Measurements from ENCODE around the gene DDX39A.

Gene DDX39A

GRCh38 chr19:14430712-14431111 lies 11.6 kb upstream of the DDX39A start:
- ATAC-seq (replicated peaks; ENCODE audit: extremely low read depth, poor library complexity, severe bottlenecking) (no peak), DNase-seq (ENCODE audit: low spot score in 2 of 2) (no peak)
- Mint-ChIP-seq H3K9me3 (no peaks in the 10 kb centered on the region), H3K4me1 (peaks cover 16% of the 10 kb centered on the region), H3K36me3 (ENCODE audit: insufficient read depth) (peaks cover 5% of the 10 kb centered on the region), H3K27ac (ENCODE audit: low read depth) (peak overlapping the region; percentile 49), H3K4me3 (no peak overlapping the region), H3K27me3 (no peaks in the 10 kb centered on the region)

GRCh38 chr19:14428882-14429416 lies 9.8 kb upstream of the DDX39A start:
- Mint-ChIP-seq H3K4me1 (peaks cover 6% of the 10 kb centered on the region), H3K27me3 (no peaks in the 10 kb centered on the region), H3K27ac (ENCODE audit: low read depth) (no peak overlapping the region), H3K36me3 (ENCODE audit: insufficient read depth) (peaks cover 1% of the 10 kb centered on the region), H3K9me3 (no peaks in the 10 kb centered on the region), H3K4me3 (no peak overlapping the region)
- DNase-seq (ENCODE audit: low spot score in 2 of 2), result no peak
- no peak for ATAC-seq (replicated peaks; ENCODE audit: extremely low read depth, poor library complexity, severe bottlenecking)

- peaks cover 6% of the 10 kb centered on the region for H3K4me1 Mint-ChIP-seq
- no peaks in the 10 kb centered on the region for H3K36me3 Mint-ChIP-seq (ENCODE audit: insufficient read depth)
- no peak for DNase-seq (ENCODE audit: low spot score in 2 of 2)
- H3K27me3 Mint-ChIP-seq, result no peaks in the 10 kb centered on the region
- no peak for ATAC-seq (replicated peaks; ENCODE audit: extremely low read depth, poor library complexity, severe bottlenecking)
- no peak overlapping the region for H3K4me3 Mint-ChIP-seq
- H3K27ac Mint-ChIP-seq (ENCODE audit: low read depth), result no peak overlapping the region
- no peaks in the 10 kb centered on the region for H3K9me3 Mint-ChIP-seq
These were observed 8.3 kb upstream of the DDX39A start for GRCh38 chr19:14427461-14427860.

GRCh38 chr19:14425696-14426138 lies 6.6 kb upstream of the DDX39A start:
- DNase-seq (ENCODE audit: low spot score in 2 of 2) (no peak), ATAC-seq (replicated peaks; ENCODE audit: extremely low read depth, poor library complexity, severe bottlenecking) (no peak)
- H3K36me3 Mint-ChIP-seq (ENCODE audit: insufficient read depth), result no peaks in the 10 kb centered on the region
- H3K27ac Mint-ChIP-seq (ENCODE audit: low read depth), result no peak overlapping the region
- no peaks in the 10 kb centered on the region for H3K9me3 Mint-ChIP-seq
- peaks cover 3% of the 10 kb centered on the region for H3K4me1 Mint-ChIP-seq
- no peak overlapping the region for H3K4me3 Mint-ChIP-seq
- H3K27me3 Mint-ChIP-seq, result no peaks in the 10 kb centered on the region

- peak overlapping the region; percentile 98 for H3K27ac Mint-ChIP-seq (ENCODE audit: low read depth)
- H3K27me3 Mint-ChIP-seq, result no peaks in the 10 kb centered on the region
- H3K4me1 Mint-ChIP-seq, result peaks cover 42% of the 10 kb centered on the region
- DNase-seq (ENCODE audit: low spot score in 2 of 2), result peak in 1 of 2 donors; percentile 67
- no peaks in the 10 kb centered on the region for H3K9me3 Mint-ChIP-seq
- ATAC-seq (replicated peaks; ENCODE audit: extremely low read depth, poor library complexity, severe bottlenecking), result peak; percentile 44
- peaks cover 43% of the 10 kb centered on the region for H3K36me3 Mint-ChIP-seq (ENCODE audit: insufficient read depth)
- peak overlapping the region; percentile 88 for H3K4me3 Mint-ChIP-seq
These were observed 360 bp downstream of the DDX39A start for GRCh38 chr19:14418856-14419105.

GRCh38 chr19:14416817-14417231 lies 2.3 kb downstream of the DDX39A start:
- no peaks in the 10 kb centered on the region for H3K9me3 Mint-ChIP-seq
- H3K4me3 Mint-ChIP-seq, result peak overlapping the region; percentile 88
- H3K36me3 Mint-ChIP-seq (ENCODE audit: insufficient read depth), result peaks cover 63% of the 10 kb centered on the region
- H3K4me1 Mint-ChIP-seq, result peaks cover 60% of the 10 kb centered on the region
- H3K27ac Mint-ChIP-seq (ENCODE audit: low read depth), result peak overlapping the region; percentile 98
- ATAC-seq (replicated peaks; ENCODE audit: extremely low read depth, poor library complexity, severe bottlenecking), result no peak
- H3K27me3 Mint-ChIP-seq, result no peaks in the 10 kb centered on the region
- no peak for DNase-seq (ENCODE audit: low spot score in 2 of 2)

- H3K9me3 Mint-ChIP-seq, result no peaks in the 10 kb centered on the region
- H3K4me3 Mint-ChIP-seq, result peak overlapping the region; percentile 38
- no peaks in the 10 kb centered on the region for H3K27me3 Mint-ChIP-seq
- peaks cover 75% of the 10 kb centered on the region for H3K4me1 Mint-ChIP-seq
- H3K27ac Mint-ChIP-seq (ENCODE audit: low read depth), result peak overlapping the region; percentile 98
- no peak for ATAC-seq (replicated peaks; ENCODE audit: extremely low read depth, poor library complexity, severe bottlenecking)
- peaks cover 80% of the 10 kb centered on the region for H3K36me3 Mint-ChIP-seq (ENCODE audit: insufficient read depth)
- DNase-seq (ENCODE audit: low spot score in 2 of 2), result no peak
These were observed 4.0 kb downstream of the DDX39A start for GRCh38 chr19:14414926-14415690.

GRCh38 chr19:14413693-14414181 lies 5.4 kb downstream of the DDX39A start:
- ATAC-seq (replicated peaks; ENCODE audit: extremely low read depth, poor library complexity, severe bottlenecking) (no peak), DNase-seq (ENCODE audit: low spot score in 2 of 2) (no peak)
- Mint-ChIP-seq H3K27ac (ENCODE audit: low read depth) (peak overlapping the region; percentile 82), H3K4me1 (peaks cover 77% of the 10 kb centered on the region), H3K9me3 (no peaks in the 10 kb centered on the region), H3K4me3 (peak overlapping the region; percentile 76), H3K36me3 (ENCODE audit: insufficient read depth) (peaks cover 87% of the 10 kb centered on the region), H3K27me3 (no peaks in the 10 kb centered on the region)

- Mint-ChIP-seq H3K4me3 (peak overlapping the region; percentile 76), H3K36me3 (ENCODE audit: insufficient read depth) (peaks cover 87% of the 10 kb centered on the region), H3K27ac (ENCODE audit: low read depth) (peak overlapping the region; percentile 82), H3K4me1 (peaks cover 81% of the 10 kb centered on the region), H3K9me3 (no peaks in the 10 kb centered on the region), H3K27me3 (no peaks in the 10 kb centered on the region)
- ATAC-seq (replicated peaks; ENCODE audit: extremely low read depth, poor library complexity, severe bottlenecking) (no peak), DNase-seq (ENCODE audit: low spot score in 2 of 2) (no peak)
These were observed 6.0 kb downstream of the DDX39A start for GRCh38 chr19:14412996-14413692.

GRCh38 chr19:14412324-14412995 lies 6.7 kb downstream of the DDX39A start:
- ATAC-seq (replicated peaks; ENCODE audit: extremely low read depth, poor library complexity, severe bottlenecking) (no peak), DNase-seq (ENCODE audit: low spot score in 2 of 2) (no peak)
- Mint-ChIP-seq H3K27me3 (no peaks in the 10 kb centered on the region), H3K4me3 (peak overlapping the region; percentile 76), H3K4me1 (peaks cover 82% of the 10 kb centered on the region), H3K9me3 (no peaks in the 10 kb centered on the region), H3K27ac (ENCODE audit: low read depth) (peak overlapping the region; percentile 95), H3K36me3 (ENCODE audit: insufficient read depth) (peaks cover 90% of the 10 kb centered on the region)

GRCh38 chr19:14411938-14412245 lies 7.2 kb downstream of the DDX39A start:
- H3K36me3 Mint-ChIP-seq (ENCODE audit: insufficient read depth), result peaks cover 92% of the 10 kb centered on the region
- peaks cover 84% of the 10 kb centered on the region for H3K4me1 Mint-ChIP-seq
- DNase-seq (ENCODE audit: low spot score in 2 of 2) (no peak), ATAC-seq (replicated peaks; ENCODE audit: extremely low read depth, poor library complexity, severe bottlenecking) (no peak)
- H3K27ac Mint-ChIP-seq (ENCODE audit: low read depth), result peak overlapping the region; percentile 95
- no peaks in the 10 kb centered on the region for H3K9me3 Mint-ChIP-seq
- peak overlapping the region; percentile 76 for H3K4me3 Mint-ChIP-seq
- no peaks in the 10 kb centered on the region for H3K27me3 Mint-ChIP-seq

- H3K4me1 Mint-ChIP-seq, result peaks cover 84% of the 10 kb centered on the region
- ATAC-seq (replicated peaks; ENCODE audit: extremely low read depth, poor library complexity, severe bottlenecking) (no peak), DNase-seq (ENCODE audit: low spot score in 2 of 2) (no peak)
- peaks cover 94% of the 10 kb centered on the region for H3K36me3 Mint-ChIP-seq (ENCODE audit: insufficient read depth)
- peak overlapping the region; percentile 76 for H3K4me3 Mint-ChIP-seq
- no peaks in the 10 kb centered on the region for H3K27me3 Mint-ChIP-seq
- no peaks in the 10 kb centered on the region for H3K9me3 Mint-ChIP-seq
- peak overlapping the region; percentile 95 for H3K27ac Mint-ChIP-seq (ENCODE audit: low read depth)
These were observed 7.8 kb downstream of the DDX39A start for GRCh38 chr19:14411161-14411937.

All from central memory CD8-positive, alpha-beta T cell (primary cell).